NCI-H345 treated with DMSO at 0.1 percent for 48 hours (cell line): ENCODE results near the gene UAP1L1.
A peak's percentile ranks its signal among the peaks of the same experiment; 100 is the strongest.

Experiments used
- DNase-seq: peaks from one replicate; lab custom pipeline; 2025; ENCODE audit not compliant: unreplicated experiment; lab: John Stamatoyannopoulos, UW

The UAP1L1 gene

GRCh38 chr9:137129456-137130175 lies 52.3 kb downstream of the UAP1L1 start:
- DNase-seq, result peak; percentile 79

GRCh38 chr9:137130176-137130755 lies 52.9 kb downstream of the UAP1L1 start:
- DNase-seq, result no peak
